ENCODE results near the gene IFIH1.

IFIH1 gene

DNA sequence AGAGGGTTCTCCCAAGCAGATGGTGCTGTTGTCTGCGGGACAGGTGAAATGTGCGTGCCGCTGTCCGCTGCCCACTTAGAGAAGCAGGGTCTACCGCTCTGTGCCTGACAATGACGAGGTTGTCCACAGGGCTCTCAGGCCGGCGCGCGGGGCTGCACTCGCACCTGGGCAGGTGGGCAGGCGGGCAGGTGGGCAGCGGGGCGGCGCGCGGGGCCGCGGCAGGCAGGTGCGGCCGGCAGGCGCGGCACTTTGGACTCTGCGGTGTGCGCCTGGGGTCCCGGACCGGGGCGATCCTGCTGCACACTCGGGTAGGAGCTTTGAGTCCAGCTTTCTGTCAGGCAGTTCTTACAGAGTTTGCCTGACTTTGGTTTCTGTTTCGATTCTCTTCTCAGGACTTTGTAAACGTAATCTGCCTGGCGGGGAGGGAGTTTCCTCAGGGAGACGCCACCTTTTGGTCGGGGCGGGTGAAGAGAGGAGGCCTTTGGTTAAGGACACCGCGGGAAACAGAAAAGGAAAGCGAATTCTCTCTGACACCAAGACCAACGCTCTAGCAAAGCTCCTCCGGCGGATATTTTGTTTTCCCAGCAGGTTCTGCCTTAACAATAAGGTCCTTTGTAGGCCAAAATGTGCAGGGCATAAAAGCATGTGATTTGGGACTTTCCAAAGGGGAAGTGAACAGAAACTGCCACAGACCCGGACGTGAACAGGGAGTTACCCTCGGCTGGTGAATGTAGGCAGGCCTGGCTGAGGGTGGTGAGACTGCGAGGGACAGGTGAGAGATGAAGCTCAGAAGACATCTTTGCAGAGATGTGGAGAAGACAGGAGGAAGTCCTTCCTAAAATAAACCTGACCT is at the start of gene IFIH1:
TSS of gene IFIH1 (minus strand) at position 357 of the 853 bp plus-strand sequence. CDS start 377 bp downstream, outside the sequence.
- peak; percentile 94 for DNase-seq (ENCODE audit: low read depth)
- H3K4me3 ChIP-seq (ENCODE audit: low read depth, low read length), result peak within 1 kb of the TSS; percentile 70
- TF ChIP-seq, protein P1, sequence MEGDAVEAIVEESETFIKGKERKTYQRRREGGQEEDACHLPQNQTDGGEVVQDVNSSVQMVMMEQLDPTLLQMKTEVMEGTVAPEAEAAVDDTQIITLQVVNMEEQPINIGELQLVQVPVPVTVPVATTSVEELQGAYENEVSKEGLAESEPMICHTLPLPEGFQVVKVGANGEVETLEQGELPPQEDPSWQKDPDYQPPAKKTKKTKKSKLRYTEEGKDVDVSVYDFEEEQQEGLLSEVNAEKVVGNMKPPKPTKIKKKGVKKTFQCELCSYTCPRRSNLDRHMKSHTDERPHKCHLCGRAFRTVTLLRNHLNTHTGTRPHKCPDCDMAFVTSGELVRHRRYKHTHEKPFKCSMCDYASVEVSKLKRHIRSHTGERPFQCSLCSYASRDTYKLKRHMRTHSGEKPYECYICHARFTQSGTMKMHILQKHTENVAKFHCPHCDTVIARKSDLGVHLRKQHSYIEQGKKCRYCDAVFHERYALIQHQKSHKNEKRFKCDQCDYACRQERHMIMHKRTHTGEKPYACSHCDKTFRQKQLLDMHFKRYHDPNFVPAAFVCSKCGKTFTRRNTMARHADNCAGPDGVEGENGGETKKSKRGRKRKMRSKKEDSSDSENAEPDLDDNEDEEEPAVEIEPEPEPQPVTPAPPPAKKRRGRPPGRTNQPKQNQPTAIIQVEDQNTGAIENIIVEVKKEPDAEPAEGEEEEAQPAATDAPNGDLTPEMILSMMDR (IDR thresholded peaks at IDR 0.05; ENCODE audit: insufficient read depth, low read depth, low read length, missing control alignments), result peak; percentile 24

DNA sequence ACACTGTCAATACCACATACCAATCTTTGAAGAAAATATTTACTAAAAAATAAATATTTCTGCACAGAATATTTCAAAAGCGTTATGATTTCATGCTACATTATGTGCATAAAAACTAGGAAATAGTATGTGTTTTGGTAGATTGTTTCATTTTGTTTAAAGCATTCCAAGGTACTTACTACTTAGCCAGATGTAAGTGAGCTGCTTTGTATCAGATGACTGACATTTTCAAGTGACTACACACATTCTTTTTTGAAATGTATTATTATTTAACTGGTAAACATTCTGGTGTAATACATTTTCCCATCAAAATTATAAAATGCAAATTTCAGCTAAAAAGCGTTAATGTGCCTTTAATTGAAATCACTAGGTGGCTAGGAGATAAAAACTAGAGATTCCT is 46.9 kb upstream of the IFIH1 start:
- H3K4me3 ChIP-seq (ENCODE audit: low read depth, low read length), result no peak overlapping the region
- TF ChIP-seq, protein P1 (IDR thresholded peaks at IDR 0.05; ENCODE audit: insufficient read depth, low read depth, low read length, missing control alignments), result no peak
- DNase-seq (ENCODE audit: low read depth), result no peak

DNA sequence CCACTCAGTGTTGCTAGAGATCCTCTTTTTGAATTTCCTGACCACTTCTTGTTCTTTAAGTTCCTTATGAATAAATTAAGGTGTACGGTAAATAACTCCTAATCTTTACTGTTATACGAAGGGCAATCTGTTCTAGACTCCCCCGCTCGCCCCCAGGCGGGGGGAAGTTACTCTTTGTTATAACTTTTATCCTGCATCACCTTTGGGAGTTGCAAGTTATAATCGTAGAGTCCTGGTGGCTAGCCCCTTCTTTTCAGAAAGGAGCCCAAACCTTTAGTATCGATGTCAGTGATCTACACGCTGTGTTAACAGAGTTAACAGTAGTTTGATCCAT is 26.1 kb upstream of the IFIH1 start:
- TF ChIP-seq, protein P1 (IDR thresholded peaks at IDR 0.05; ENCODE audit: insufficient read depth, low read depth, low read length, missing control alignments), result no peak
- peak overlapping the region; percentile 61 for H3K4me3 ChIP-seq (ENCODE audit: low read depth, low read length)
- DNase-seq (ENCODE audit: low read depth), result no peak

DNA sequence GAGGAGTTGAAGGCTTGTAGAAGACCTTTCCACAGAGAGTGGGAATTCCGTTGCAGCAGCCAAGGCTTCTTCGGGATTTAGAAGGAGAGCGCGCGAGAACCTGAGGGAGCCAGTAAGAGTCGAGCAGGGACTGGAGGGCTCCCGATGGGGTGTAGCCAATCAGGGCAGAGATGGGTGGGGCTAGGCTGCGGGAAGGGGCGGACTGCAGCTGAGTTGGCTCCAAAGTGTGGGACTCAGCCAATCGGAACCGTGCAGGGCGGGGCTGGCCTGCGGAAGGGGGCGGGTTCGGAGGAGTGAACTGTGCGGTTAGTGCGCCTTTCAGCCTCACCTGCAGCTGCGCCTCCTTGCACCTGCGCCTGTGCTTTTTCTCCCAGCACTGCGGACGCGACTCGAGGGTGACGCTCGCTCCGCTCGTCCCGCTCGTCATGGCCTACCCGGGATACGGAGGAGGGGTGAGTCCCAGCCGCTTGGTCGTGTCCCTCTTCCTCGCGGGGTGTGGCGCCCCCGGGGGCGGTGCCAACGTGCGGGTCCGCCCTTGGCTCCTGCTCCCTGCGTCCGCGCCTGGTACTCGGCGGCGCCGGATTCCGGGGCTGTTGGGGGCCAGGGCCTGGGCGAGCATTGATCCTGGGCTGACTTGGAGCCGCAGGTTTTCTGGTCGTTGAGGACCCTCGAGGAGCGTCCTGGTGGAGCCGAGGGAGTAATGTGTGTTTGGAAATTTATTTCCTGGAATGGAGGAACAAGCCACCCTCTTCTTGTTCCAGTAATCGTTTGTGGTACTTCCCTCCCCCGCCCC is 25.5 kb upstream of the IFIH1 start, which contains the start of gene GCA:
TSS of gene GCA (plus strand) at position 309 of the 793 bp plus-strand sequence. CDS start at position 426, 117 bp downstream.
- peak within 1 kb of the TSS; percentile 61 for H3K4me3 ChIP-seq (ENCODE audit: low read depth, low read length)
- TF ChIP-seq, protein P1 (IDR thresholded peaks at IDR 0.05; ENCODE audit: insufficient read depth, low read depth, low read length, missing control alignments), result no peak
- peak; percentile 98 for DNase-seq (ENCODE audit: low read depth)

DNA sequence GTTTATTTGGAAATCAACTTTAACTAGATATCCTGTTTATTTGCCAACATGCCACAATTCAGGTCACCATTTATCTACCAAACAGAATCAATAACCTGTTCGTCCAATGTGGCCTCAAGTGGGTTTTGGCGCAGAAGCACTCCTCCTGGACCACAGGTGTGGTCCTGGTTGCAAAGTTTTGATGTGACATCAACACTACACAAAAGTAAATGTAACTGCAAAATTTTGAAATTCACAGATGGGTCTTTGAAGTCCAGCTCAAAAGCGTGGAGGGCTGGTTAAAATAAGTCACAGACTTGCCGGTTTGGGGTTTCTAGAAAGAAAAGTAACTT is 25.0 kb upstream of the IFIH1 start:
- TF ChIP-seq, protein P1 (IDR thresholded peaks at IDR 0.05; ENCODE audit: insufficient read depth, low read depth, low read length, missing control alignments), result no peak
- peak overlapping the region; percentile 61 for H3K4me3 ChIP-seq (ENCODE audit: low read depth, low read length)
- DNase-seq (ENCODE audit: low read depth), result no peak

DNA sequence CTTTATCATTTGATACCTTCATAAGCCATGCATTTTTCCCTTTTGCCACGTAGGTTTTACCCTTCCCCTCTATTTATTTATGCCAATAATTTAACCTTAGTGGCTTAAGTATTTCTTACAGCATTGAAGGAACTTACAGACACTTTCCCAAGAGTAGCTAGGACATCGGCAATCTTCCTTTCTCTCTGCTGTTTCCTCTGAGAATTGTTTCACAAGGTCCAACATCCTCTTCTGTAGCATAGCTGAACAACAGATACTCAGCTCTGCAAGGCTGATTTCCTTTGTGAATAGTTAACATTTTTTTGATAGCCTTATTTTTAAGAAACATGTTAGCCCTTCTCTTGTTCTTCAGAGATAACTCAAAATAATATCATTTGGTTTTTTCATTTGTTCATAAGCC is 24.4 kb upstream of the IFIH1 start:
- DNase-seq (ENCODE audit: low read depth), result no peak
- no peak overlapping the region for H3K4me3 ChIP-seq (ENCODE audit: low read depth, low read length)
- TF ChIP-seq, protein P1 (IDR thresholded peaks at IDR 0.05; ENCODE audit: insufficient read depth, low read depth, low read length, missing control alignments), result no peak
